GM12865 (cell line): Measurements from ENCODE around the gene TMEM187.

ENCODE experiments used
- DNase-seq: peaks from one replicate; pipeline ENCODE4 v3.0.0; 2010; ENCODE audit warnings: low read depth
- H3K4me3 ChIP-seq: 2 replicates; pipeline ENCODE4 v1.5.1; 2011; ENCODE audit warnings: mild to moderate bottlenecking, low read depth, low read length, control low read depth
- CTCF ChIP-seq: IDR thresholded peaks from 2 replicates; pipeline ENCODE4 v1.5.1; 2011; ENCODE audit warnings: low read length, control low read depth, low read depth, inconsistent platforms; ENCODE audit not compliant: insufficient read depth; ENCODE audit errors: missing control alignments

TMEM187 gene

GRCh38 chrX:153981771-153982533, 9.4 kb downstream of the TMEM187 start:
- no peak for TF ChIP-seq CTCF
- H3K4me3 ChIP-seq: no peak overlapping the region
- no peak for DNase-seq

DNA sequence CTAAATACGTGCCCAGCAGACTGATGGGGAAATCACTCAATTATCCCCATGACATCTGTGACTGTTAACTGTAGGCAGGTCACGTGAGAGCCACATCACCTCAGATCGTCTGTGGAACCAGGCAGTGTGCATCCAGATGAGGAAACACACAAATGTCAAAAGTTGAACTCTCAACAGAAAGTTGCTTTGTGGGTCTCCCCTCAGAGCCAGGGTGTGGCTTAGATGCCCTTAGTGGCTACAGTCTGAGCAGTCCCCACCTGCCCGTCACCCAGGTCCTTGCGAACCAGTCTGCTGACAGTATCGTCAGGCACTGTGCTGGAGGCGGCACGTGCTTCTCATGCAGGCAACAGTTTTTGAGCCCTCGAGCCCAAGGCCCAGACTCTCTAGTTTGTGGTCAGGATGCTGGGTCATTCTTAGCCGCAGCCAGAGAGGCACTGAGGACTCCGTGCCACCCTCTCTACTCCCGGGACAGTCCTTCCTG, 10.8 kb downstream of the TMEM187 start:
- no peak for TF ChIP-seq CTCF
- H3K4me3 ChIP-seq: no peak overlapping the region
- DNase-seq: no peak

- H3K4me3 ChIP-seq: peak overlapping the region; percentile 69
- TF ChIP-seq CTCF: no peak
- DNase-seq: peak; percentile 80
Observed at GRCh38 chrX:153984351-153985178, 12.0 kb downstream of the TMEM187 start.

- no peak for TF ChIP-seq CTCF
- no peak for DNase-seq
- no peak overlapping the region for H3K4me3 ChIP-seq
Observed at GRCh38 chrX:153988493-153988892, 15.9 kb downstream of the TMEM187 start.

DNA sequence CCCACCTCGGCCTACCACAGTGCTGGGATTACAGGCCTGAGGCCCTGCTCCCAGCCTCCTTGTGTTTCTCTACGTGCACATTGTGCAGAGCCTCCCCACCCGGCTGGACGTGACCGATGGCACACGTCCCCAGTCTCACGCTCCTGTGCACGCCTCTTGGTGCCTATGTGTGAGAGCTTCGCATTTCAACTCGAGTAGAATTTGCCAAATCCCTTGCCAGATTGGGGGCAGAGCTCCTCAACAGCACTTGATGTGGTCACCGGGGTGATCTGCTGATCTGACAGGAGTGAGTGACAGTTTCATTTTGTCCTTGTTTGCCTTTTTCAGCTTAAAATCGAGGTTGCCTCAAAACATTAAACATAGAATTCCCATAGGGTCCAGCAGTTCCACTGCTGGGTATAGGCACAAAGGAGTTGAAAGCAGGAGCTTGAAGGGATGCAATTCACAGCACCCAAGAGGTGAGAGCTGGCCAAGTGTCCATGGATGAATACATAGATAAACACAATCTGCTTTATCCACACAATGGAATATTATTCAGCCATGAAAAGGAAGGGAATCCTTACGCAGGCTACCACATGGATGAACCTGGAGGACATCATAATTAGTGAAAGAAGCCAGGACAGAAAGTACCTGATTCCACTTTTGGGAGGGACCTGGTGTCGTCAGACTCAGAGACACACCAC, 17.6 kb downstream of the TMEM187 start:
- no peak for TF ChIP-seq CTCF
- no peak for DNase-seq
- no peak overlapping the region for H3K4me3 ChIP-seq

- no peak for TF ChIP-seq CTCF
- DNase-seq: no peak
- H3K4me3 ChIP-seq: no peak overlapping the region
Observed at GRCh38 chrX:153991013-153991580, 18.5 kb downstream of the TMEM187 start.
